ENCODE measurements around the gene NFIX. TPM values are rescaled to one million over a fixed set of nuclear protein-coding genes. Genes with fewer than 3 reads are reported as not detected.

The NFIX gene
- total and polyA plus RNA-seq, 2 donors (not counting 1 experiment from before 2014, with no cell fraction given): 0.69 to 5.6 TPM

DNA sequence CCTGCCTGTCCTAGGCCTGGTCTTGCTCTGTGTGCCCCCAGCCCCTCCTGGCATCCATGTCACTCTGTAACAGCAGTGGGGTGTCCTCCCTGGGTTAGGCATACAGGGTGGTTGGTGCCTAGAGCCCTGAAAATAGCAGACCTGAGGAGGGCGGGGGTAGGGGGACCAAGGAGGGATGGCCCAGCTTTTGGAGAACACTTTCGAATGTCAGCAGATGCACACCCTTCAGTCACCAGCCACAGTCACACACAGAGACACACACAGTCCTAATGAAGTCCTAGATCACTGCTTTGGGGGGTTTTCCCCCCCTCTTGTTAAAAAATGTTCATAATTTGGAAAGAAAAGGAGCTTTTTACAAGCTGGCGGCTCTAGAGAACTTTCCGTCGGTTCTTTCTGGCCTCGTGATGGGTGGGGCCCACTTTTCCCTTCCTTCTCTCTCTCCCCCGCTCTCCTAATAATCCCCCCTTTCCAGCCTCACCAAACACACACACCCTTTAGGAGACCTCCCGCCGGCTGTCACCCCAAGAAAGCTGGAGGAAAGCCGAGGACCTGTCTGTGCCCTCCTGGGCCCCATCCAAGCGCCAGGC, 59.4 kb downstream of the NFIX start:
- Mint-ChIP-seq H3K9me3 (ENCODE audit: insufficient read depth) (no peaks in the 10 kb centered on the region), H3K27me3 (peaks cover 43% of the 10 kb centered on the region), H3K4me3 (no peak overlapping the region), H3K4me1 (peaks cover 5% of the 10 kb centered on the region), H3K27ac (no peak overlapping the region)
- CTCF ChIA-PET: interaction anchor here (0.6 to 2.2 kb wide), 5 partner anchors 17 to 77 kb away, joined by 3 to 9 read pairs (median 3); no protein-coding TSS in a partner anchor
- Histone ChIP-seq H3K9ac (ENCODE audit: low read length) (no peak overlapping the region), H3K36me3 (replicated peaks in 1 of 2; ENCODE audit: control extremely low read depth in 1 of 2, control insufficient read depth in 1 of 2, extremely low read depth in 1 of 2, insufficient read depth in 2 of 2, low read length in 1 of 2) (no peaks in the 10 kb centered on the region), H3K9me3 (ENCODE audit: control extremely low read depth in 1 of 3, control insufficient read depth in 2 of 3, insufficient read depth in 1 of 3, low read length in 2 of 3) (peaks cover 0 to 3% (median 0%) of the 10 kb centered on the region in 3 donors), H3K4me2 (replicated peaks; ENCODE audit: low read depth, low read length, poor library complexity, severe bottlenecking) (no peak overlapping the region), H3K4me3 (ENCODE audit: control extremely low read depth in 1 of 5, extremely low read depth in 1 of 5, insufficient read depth in 1 of 5, low read depth in 2 of 5, low read length in 4 of 5) (no peak overlapping the region), H3K27ac (ENCODE audit: low read length in 2 of 2) (no peak overlapping the region), H4K20me1 (ENCODE audit: control insufficient read depth, insufficient read depth, low read length, poor library complexity, severe bottlenecking) (no peaks in the 10 kb centered on the region), H3K79me2 (ENCODE audit: control insufficient read depth, insufficient read depth, low read length) (no peaks in the 10 kb centered on the region), H2AFZ (ENCODE audit: insufficient read depth, low read depth, low read length, poor library complexity, severe bottlenecking) (no peak overlapping the region), H3K4me1 (ENCODE audit: control insufficient read depth in 2 of 2, insufficient read depth in 2 of 2, low read length in 2 of 2) (peaks cover 9% of the 10 kb centered on the region in 2 donors), H3K27me3 (replicated peaks in 1 of 4; ENCODE audit: control extremely low read depth in 1 of 4, control insufficient read depth in 3 of 4, insufficient read depth in 4 of 4, low read length in 3 of 4) (peaks cover 0 to 39% (median 11%) of the 10 kb centered on the region in 4 experiments)
- ATAC-seq (ENCODE audit: low read depth) (no peak), DNase-seq (no peak)
- POLR2A ChIA-PET: no interaction called here
- 79% methylated on average over 7 of the region's 11 CpGs for WGBS (ENCODE audit: insufficient coverage)
- no peak for TF ChIP-seq EZH2 (IDR thresholded peaks at IDR 0.05; ENCODE audit: borderline replicate concordance, insufficient read depth, low read depth, low read length, poor library complexity, severe bottlenecking)
- TF ChIP-seq, protein P1, sequence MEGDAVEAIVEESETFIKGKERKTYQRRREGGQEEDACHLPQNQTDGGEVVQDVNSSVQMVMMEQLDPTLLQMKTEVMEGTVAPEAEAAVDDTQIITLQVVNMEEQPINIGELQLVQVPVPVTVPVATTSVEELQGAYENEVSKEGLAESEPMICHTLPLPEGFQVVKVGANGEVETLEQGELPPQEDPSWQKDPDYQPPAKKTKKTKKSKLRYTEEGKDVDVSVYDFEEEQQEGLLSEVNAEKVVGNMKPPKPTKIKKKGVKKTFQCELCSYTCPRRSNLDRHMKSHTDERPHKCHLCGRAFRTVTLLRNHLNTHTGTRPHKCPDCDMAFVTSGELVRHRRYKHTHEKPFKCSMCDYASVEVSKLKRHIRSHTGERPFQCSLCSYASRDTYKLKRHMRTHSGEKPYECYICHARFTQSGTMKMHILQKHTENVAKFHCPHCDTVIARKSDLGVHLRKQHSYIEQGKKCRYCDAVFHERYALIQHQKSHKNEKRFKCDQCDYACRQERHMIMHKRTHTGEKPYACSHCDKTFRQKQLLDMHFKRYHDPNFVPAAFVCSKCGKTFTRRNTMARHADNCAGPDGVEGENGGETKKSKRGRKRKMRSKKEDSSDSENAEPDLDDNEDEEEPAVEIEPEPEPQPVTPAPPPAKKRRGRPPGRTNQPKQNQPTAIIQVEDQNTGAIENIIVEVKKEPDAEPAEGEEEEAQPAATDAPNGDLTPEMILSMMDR (IDR thresholded peaks at IDR 0.05): no peak
- intact Hi-C loops (cut with micrococcal nuclease): no loop called here

DNA sequence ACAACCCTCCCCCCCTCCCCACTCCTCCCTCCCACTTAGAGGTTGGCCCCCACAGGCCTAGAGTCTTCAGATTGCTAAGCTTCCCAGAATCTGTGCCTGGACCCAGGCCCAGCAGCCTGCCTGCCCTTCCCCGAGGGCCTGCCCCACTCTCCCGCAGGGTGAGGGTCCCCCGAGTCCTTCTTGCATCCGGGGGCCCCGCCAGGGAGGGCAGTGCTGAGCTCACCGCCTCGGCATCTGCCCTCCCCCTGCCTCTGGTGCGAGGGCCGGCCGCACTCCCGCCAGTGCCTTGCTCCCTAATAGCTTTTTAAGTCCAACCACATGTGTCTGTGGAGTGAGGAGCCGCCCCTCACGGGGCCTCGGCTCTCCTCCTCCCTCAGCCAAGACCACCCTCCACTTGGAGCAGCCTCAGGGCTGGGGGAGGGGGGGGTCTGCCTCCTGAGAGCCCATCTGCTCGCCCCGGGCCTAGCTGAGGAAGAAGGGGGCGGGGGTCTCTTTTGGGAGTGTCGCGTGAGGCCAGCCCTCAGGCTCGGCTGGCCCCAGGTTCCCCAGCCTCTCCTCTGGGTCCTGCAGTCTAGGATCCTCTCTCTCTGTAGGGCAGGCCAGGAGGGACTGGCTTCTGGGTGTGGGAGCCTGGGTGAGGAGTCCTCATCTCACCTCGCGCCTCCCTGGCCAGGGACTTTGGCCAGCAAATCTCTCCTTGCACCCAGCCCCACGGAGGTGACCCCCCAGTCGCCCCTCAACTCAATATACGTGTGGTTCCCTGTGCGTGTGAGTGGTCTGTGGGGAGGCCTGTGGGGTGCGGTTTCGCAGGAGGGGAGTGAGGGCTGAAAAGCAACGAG, 60.2 kb downstream of the NFIX start:
- no peak overlapping the region for H2AFZ ChIP-seq (ENCODE audit: insufficient read depth, low read depth, low read length, poor library complexity, severe bottlenecking)
- no peak for ATAC-seq (ENCODE audit: low read depth)

More for the DNA sequence above, 60.2 kb downstream of the NFIX start:
- H3K9ac ChIP-seq (ENCODE audit: low read length): no peak overlapping the region
- no peak for TF ChIP-seq EZH2 (IDR thresholded peaks at IDR 0.05; ENCODE audit: borderline replicate concordance, insufficient read depth, low read depth, low read length, poor library complexity, severe bottlenecking)
- TF ChIP-seq, protein P1 (IDR thresholded peaks at IDR 0.05): no peak
- no peaks in the 10 kb centered on the region for H3K36me3 ChIP-seq (replicated peaks in 1 of 2; ENCODE audit: control extremely low read depth in 1 of 2, control insufficient read depth in 1 of 2, extremely low read depth in 1 of 2, insufficient read depth in 2 of 2, low read length in 1 of 2)
- ChIA-PET POLR2A (no interaction called here), CTCF (interaction anchor here (0.6 to 2.2 kb wide), 8 partner anchors 24 to 78 kb away, joined by 3 to 9 read pairs (median 3); no protein-coding TSS in a partner anchor)
- peaks cover 0 to 45% (median 14%) of the 10 kb centered on the region in 4 experiments for H3K27me3 ChIP-seq (replicated peaks in 1 of 4; ENCODE audit: control extremely low read depth in 1 of 4, control insufficient read depth in 3 of 4, insufficient read depth in 4 of 4, low read length in 3 of 4)
- H3K79me2 ChIP-seq (ENCODE audit: control insufficient read depth, insufficient read depth, low read length): no peaks in the 10 kb centered on the region
- Mint-ChIP-seq H3K27me3 (peaks cover 36% of the 10 kb centered on the region), H3K4me1 (peaks cover 5% of the 10 kb centered on the region), H3K4me3 (no peak overlapping the region), H3K9me3 (ENCODE audit: insufficient read depth) (no peaks in the 10 kb centered on the region), H3K27ac (no peak overlapping the region)
- no peak overlapping the region for H3K27ac ChIP-seq (ENCODE audit: low read length in 2 of 2)
- H3K4me3 ChIP-seq (ENCODE audit: control extremely low read depth in 1 of 5, extremely low read depth in 1 of 5, insufficient read depth in 1 of 5, low read depth in 2 of 5, low read length in 4 of 5): no peak overlapping the region
- H3K9me3 ChIP-seq (ENCODE audit: control extremely low read depth in 1 of 3, control insufficient read depth in 2 of 3, insufficient read depth in 1 of 3, low read length in 2 of 3): peaks cover 0 to 3% (median 0%) of the 10 kb centered on the region in 3 donors
- peaks cover 9 to 10% of the 10 kb centered on the region in 2 donors for H3K4me1 ChIP-seq (ENCODE audit: control insufficient read depth in 2 of 2, insufficient read depth in 2 of 2, low read length in 2 of 2)
- no peak overlapping the region for H3K4me2 ChIP-seq (replicated peaks; ENCODE audit: low read depth, low read length, poor library complexity, severe bottlenecking)
- DNase-seq: no peak
- H4K20me1 ChIP-seq (ENCODE audit: control insufficient read depth, insufficient read depth, low read length, poor library complexity, severe bottlenecking): no peaks in the 10 kb centered on the region
- intact Hi-C loops (cut with micrococcal nuclease): no loop called here
- WGBS (ENCODE audit: insufficient coverage): 76% methylated on average over 15 of the region's 29 CpGs
